Endothelial cell of umbilical vein (primary cell): ENCODE data around the gene FARP1.

Experiments used
- EZH2 ChIP-seq: IDR thresholded peaks from 2 replicates; pipeline ENCODE4 v1.6.1; 2012; ENCODE audit warnings: borderline replicate concordance, low read depth, mild to moderate bottlenecking, moderate library complexity, low read length, inconsistent platforms; ENCODE audit not compliant: severe bottlenecking
- FOS ChIP-seq: IDR thresholded peaks from 2 replicates; pipeline ENCODE4 v1.6.1; 2011; ENCODE audit warnings: mild to moderate bottlenecking, low read length, moderate library complexity, borderline replicate concordance; ENCODE audit not compliant: insufficient read depth
- POLR2A ChIP-seq: IDR thresholded peaks from 2 replicates; pipeline ENCODE4 v1.6.1; 2012; ENCODE audit warnings: low read depth, mild to moderate bottlenecking, control low read depth, low read length
- POLR2AphosphoS5 ChIP-seq: IDR thresholded peaks from 2 replicates; pipeline ENCODE4 v1.6.1; 2012; ENCODE audit warnings: low read depth, mild to moderate bottlenecking, control low read depth, low read length, moderate library complexity; ENCODE audit not compliant: insufficient read depth
- TF ChIP-seq, protein P1 (sequence below), 2 donors: IDR thresholded peaks; 1 replicate in 1 of 2; 2 replicates in 1 of 2; pipeline ENCODE4 v1.5.1; 2011; ENCODE audit warnings: low read length in 2 of 2, mild to moderate bottlenecking in 2 of 2, moderate library complexity in 2 of 2, control low read depth in 1 of 2, inconsistent platforms in 1 of 2, low read depth in 1 of 2; ENCODE audit not compliant: insufficient read depth in 1 of 2; ENCODE audit errors: extremely low read depth in 1 of 2

DNA sequence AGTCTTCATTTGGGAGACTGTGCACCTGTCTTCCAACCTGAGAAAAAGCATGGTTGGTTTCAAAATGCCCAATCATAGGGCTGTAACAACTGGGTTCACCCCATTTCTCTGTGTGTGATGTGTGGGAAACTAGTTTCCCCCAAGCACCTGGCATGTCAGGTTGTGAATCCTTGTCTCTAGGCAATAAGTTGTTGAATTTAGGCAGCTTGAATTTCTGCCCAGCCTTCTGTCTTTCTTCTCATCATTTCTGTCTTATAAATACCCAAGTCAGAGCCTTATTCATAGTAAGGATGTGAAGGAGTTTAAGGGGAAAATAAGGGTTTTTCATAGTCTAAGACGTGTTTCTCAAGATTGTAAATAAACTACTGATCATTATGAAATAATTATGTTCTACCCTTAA, 204.9 kb downstream of the FARP1 start:
- no peak for TF ChIP-seq POLR2AphosphoS5
- no peak for TF ChIP-seq EZH2
- TF ChIP-seq, protein P1, sequence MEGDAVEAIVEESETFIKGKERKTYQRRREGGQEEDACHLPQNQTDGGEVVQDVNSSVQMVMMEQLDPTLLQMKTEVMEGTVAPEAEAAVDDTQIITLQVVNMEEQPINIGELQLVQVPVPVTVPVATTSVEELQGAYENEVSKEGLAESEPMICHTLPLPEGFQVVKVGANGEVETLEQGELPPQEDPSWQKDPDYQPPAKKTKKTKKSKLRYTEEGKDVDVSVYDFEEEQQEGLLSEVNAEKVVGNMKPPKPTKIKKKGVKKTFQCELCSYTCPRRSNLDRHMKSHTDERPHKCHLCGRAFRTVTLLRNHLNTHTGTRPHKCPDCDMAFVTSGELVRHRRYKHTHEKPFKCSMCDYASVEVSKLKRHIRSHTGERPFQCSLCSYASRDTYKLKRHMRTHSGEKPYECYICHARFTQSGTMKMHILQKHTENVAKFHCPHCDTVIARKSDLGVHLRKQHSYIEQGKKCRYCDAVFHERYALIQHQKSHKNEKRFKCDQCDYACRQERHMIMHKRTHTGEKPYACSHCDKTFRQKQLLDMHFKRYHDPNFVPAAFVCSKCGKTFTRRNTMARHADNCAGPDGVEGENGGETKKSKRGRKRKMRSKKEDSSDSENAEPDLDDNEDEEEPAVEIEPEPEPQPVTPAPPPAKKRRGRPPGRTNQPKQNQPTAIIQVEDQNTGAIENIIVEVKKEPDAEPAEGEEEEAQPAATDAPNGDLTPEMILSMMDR (IDR thresholded peaks at IDR 0.05; ENCODE audit: extremely low read depth in 1 of 2, insufficient read depth in 1 of 2, low read depth in 1 of 2, low read length in 2 of 2): no peak
- no peak for TF ChIP-seq POLR2A
- TF ChIP-seq FOS: no peak
